HEK293 (cell line): ENCODE data around the gene ZFPM1.

ENCODE experiments used
- CTCF ChIA-PET: fragments of 350-600 bp; formaldehyde crosslinking; extraction: SDS; loops from one replicate; lab custom pipeline; 2021; ENCODE audit warnings: antibody characterized with exemption; lab: Yijun Ruan, JAX
- POLR2A ChIA-PET: fragments of 300-600 bp; formaldehyde crosslinking; extraction: SDS; loops from one replicate; lab custom pipeline; 2020; ENCODE audit warnings: antibody characterized with exemption, inconsistent platforms; lab: Yijun Ruan, JAX
- H3K27ac ChIP-seq: fragments of 200-500 bp; sonication (Bioruptor generic); 2 replicates; pipeline ENCODE4 v1.5.1; 2014; ENCODE audit warnings: low read depth, low read length, control low read depth, inconsistent platforms; ENCODE audit errors: extremely low read depth
- H3K36me3 ChIP-seq, 2 experiments: fragments of 200-500 bp in 1 of 2; sonication (Bioruptor generic) in 1 of 2; 1 replicate in 1 of 2; 2 replicates in 1 of 2; pipeline ENCODE4 v1.5.1; 2014 to 2017; ENCODE audit warnings: inconsistent platforms in 2 of 2, low read length in 2 of 2; ENCODE audit not compliant: control insufficient read depth in 2 of 2, insufficient read depth in 1 of 2
- H3K4me1 ChIP-seq: fragments of 200-500 bp; sonication (Bioruptor generic); 2 replicates; pipeline ENCODE4 v1.5.1; 2014; ENCODE audit warnings: mild to moderate bottlenecking, low read length, inconsistent platforms; ENCODE audit not compliant: control insufficient read depth, insufficient read depth
- H3K4me3 ChIP-seq: 2 replicates; pipeline ENCODE4 v1.5.1; 2011; ENCODE audit warnings: low read depth, mild to moderate bottlenecking, control low read depth, low read length, moderate library complexity
- H3K9me3 ChIP-seq: fragments of 200-500 bp; sonication (Bioruptor generic); 2 replicates; pipeline ENCODE4 v1.5.1; 2014; ENCODE audit warnings: low read depth, low read length, inconsistent platforms; ENCODE audit not compliant: control insufficient read depth, insufficient read depth
- EGR2 ChIP-seq: fragments of 450-650 bp; formaldehyde crosslinking; IDR thresholded peaks from 2 replicates; pipeline ENCODE4 v1.5.1; 2016; ENCODE audit warnings: low read depth, missing biosample characterization, missing genetic modification characterization
- GLIS1 ChIP-seq: fragments of 450-650 bp; formaldehyde crosslinking; IDR thresholded peaks from 2 replicates; pipeline ENCODE4 v1.5.1; 2016; ENCODE audit warnings: missing biosample characterization, missing genetic modification characterization
- GLIS2 ChIP-seq: fragments of 450-650 bp; formaldehyde crosslinking; IDR thresholded peaks from 2 replicates; pipeline ENCODE4 v1.5.1; 2016; ENCODE audit warnings: missing biosample characterization, missing genetic modification characterization
- RBAK ChIP-seq: fragments of 450-650 bp; formaldehyde crosslinking; IDR thresholded peaks from 2 replicates; pipeline ENCODE4 v1.5.1; 2016; ENCODE audit warnings: missing biosample characterization, missing genetic modification characterization
- SETDB1 ChIP-seq: IDR thresholded peaks from one replicate; pipeline ENCODE4 v1.6.1; 2017; ENCODE audit warnings: mild to moderate bottlenecking, low read length, moderate library complexity, mixed read lengths; ENCODE audit not compliant: insufficient read length
- ZBTB21 ChIP-seq: fragments of 450-650 bp; formaldehyde crosslinking; IDR thresholded peaks from 2 replicates; pipeline ENCODE4 v1.5.1; 2017; ENCODE audit warnings: missing biosample characterization, missing genetic modification characterization
- ZBTB48 ChIP-seq: fragments of 450-650 bp; formaldehyde crosslinking; IDR thresholded peaks from 2 replicates; pipeline ENCODE4 v1.5.1; 2016; ENCODE audit warnings: missing biosample characterization, missing genetic modification characterization
- ZIC2 ChIP-seq: fragments of 450-650 bp; formaldehyde crosslinking; IDR thresholded peaks from 2 replicates; pipeline ENCODE4 v1.5.1; 2016; ENCODE audit warnings: missing biosample characterization, missing genetic modification characterization
- ZNF157 ChIP-seq: fragments of 450-650 bp; formaldehyde crosslinking; IDR thresholded peaks from 2 replicates; pipeline ENCODE4 v1.5.1; 2016; ENCODE audit warnings: missing biosample characterization, missing genetic modification characterization
- ZNF16 ChIP-seq: fragments of 450-650 bp; formaldehyde crosslinking; IDR thresholded peaks from 2 replicates; pipeline ENCODE4 v1.5.1; 2016; ENCODE audit warnings: low read depth, missing biosample characterization, missing genetic modification characterization
- ZNF19 ChIP-seq: fragments of 450-650 bp; formaldehyde crosslinking; IDR thresholded peaks from 2 replicates; pipeline ENCODE4; 2016; ENCODE audit warnings: missing biosample characterization, missing genetic modification characterization, low read depth
- ZNF366 ChIP-seq: fragments of 450-650 bp; formaldehyde crosslinking; conservative IDR thresholded peaks from 2 replicates; pipeline ENCODE4 v1.5.1; 2016; ENCODE audit warnings: missing biosample characterization, missing genetic modification characterization
- ZNF394 ChIP-seq: fragments of 450-650 bp; formaldehyde crosslinking; IDR thresholded peaks from 2 replicates; pipeline ENCODE4 v1.5.1; 2016; ENCODE audit warnings: missing biosample characterization, missing genetic modification characterization, mild to moderate bottlenecking, moderate library complexity, borderline replicate concordance
- ZNF433 ChIP-seq: fragments of 450-650 bp; formaldehyde crosslinking; IDR thresholded peaks from 2 replicates; pipeline ENCODE4 v1.5.1; 2016; ENCODE audit warnings: missing biosample characterization, missing genetic modification characterization, low read depth
- ZNF529 ChIP-seq: fragments of 450-650 bp; formaldehyde crosslinking; IDR thresholded peaks from 2 replicates; pipeline ENCODE4 v1.5.1; 2017; ENCODE audit warnings: missing genetic modification characterization, missing biosample characterization; ENCODE audit not compliant: insufficient replicate concordance
- ZNF558 ChIP-seq: fragments of 450-650 bp; formaldehyde crosslinking; IDR thresholded peaks from 2 replicates; pipeline ENCODE4 v1.5.1; 2016; ENCODE audit warnings: missing biosample characterization, missing genetic modification characterization
- TF ChIP-seq, protein P1 (sequence below): fragments of 450-650 bp; formaldehyde crosslinking; IDR thresholded peaks from 2 replicates; pipeline ENCODE4 v1.5.1; 2016; ENCODE audit warnings: missing biosample characterization, missing genetic modification characterization

The ZFPM1 gene

DNA sequence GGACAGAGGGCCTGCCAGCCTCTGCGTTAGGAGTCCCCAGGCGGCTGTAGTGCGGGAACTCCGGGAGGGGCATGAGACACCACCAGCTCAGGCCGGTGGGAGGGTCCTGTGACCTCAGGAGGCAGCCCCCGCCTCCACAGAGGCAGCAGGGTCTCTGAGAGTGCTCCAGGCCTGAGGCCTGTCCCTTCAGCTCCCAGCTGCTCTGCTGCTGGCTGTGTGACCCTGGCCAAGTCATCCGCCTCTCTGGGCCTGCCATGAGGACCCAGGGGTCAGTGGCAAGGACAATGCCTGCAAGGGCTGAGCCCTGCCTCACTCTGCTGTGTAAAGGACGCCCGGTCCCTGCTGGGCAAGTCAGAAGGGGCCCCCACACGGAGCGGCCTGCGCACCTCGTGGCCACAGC is 27.1 kb upstream of the ZFPM1 start:
- Histone ChIP-seq H3K4me1 (no peaks in the 10 kb centered on the region), H3K27ac (no peak overlapping the region), H3K9me3 (no peaks in the 10 kb centered on the region), H3K36me3 (no peaks in the 10 kb centered on the region), H3K4me3 (no peak overlapping the region)
- TF ChIP-seq ZBTB21 (tag by site-specific recombination), result no peak
- no peak for TF ChIP-seq ZNF16 (tag by site-specific recombination)
- no peak for TF ChIP-seq RBAK (tag by site-specific recombination)
- no peak for TF ChIP-seq SETDB1
- TF ChIP-seq ZNF558 (tag by site-specific recombination), result no peak
- no peak for TF ChIP-seq ZBTB48 (tag by site-specific recombination)
- TF ChIP-seq ZNF529 (tag by site-specific recombination), result no peak
- POLR2A ChIA-PET, result no interaction called here
- CTCF ChIA-PET, result no interaction called here

DNA sequence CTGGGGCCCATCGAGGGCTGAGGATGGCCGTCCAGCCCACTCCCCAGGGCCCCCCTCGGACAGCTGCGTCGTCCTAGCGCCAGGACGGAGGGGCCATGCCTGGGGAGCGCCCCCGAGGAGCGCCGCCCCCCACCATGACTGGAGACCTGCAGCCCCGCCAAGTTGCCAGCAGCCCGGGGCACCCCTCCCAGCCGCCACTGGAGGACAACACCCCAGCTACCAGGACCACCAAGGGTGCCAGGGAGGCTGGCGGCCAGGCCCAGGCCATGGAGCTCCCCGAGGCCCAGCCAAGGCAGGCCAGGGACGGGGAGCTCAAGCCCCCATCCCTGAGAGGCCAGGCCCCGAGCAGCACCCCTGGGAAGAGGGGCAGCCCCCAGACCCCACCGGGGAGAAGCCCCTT is 25.7 kb upstream of the ZFPM1 start:
- no peaks in the 10 kb centered on the region for H3K4me1 ChIP-seq
- CTCF ChIA-PET, result interaction anchor here (1.2 kb wide), 1 partner anchor 10 kb away, joined by 6 read pairs; no protein-coding TSS in a partner anchor
- H3K4me3 ChIP-seq, result no peak overlapping the region
- H3K36me3 ChIP-seq, result no peaks in the 10 kb centered on the region
- TF ChIP-seq ZNF394 (tag by site-specific recombination), result no peak
- TF ChIP-seq, protein P1, sequence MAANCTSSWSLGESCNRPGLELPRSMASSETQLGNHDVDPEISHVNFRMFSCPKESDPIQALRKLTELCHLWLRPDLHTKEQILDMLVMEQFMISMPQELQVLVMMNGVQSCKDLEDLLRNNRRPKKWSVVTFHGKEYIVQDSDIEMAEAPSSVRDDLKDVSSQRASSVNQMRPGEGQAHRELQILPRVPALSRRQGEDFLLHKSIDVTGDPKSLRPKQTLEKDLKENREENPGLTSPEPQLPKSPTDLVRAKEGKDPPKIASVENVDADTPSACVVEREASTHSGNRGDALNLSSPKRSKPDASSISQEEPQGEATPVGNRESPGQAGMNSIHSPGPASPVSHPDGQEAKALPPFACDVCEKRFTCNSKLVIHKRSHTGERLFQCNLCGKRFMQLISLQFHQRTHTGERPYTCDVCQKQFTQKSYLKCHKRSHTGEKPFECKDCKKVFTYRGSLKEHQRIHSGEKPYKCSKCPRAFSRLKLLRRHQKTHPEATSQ (tag by site-specific recombination), result no peak
- TF ChIP-seq ZNF366 (tag by site-specific recombination), result no peak
- TF ChIP-seq GLIS2, result peak; percentile 19; the same call in 1 of the 2 replicates
- TF ChIP-seq ZNF433 (tag by site-specific recombination), result no peak
- H3K9me3 ChIP-seq, result no peaks in the 10 kb centered on the region
- no peak overlapping the region for H3K27ac ChIP-seq
- POLR2A ChIA-PET, result no interaction called here

GRCh38 chr16:88428156-88428555 is 24.9 kb upstream of the ZFPM1 start:
- CTCF ChIA-PET, result interaction anchor here (1.0 to 1.2 kb wide), 2 partner anchors 9 to 141 kb away, joined by 3 to 6 read pairs; no protein-coding TSS in a partner anchor
- Histone ChIP-seq H3K4me1 (no peaks in the 10 kb centered on the region), H3K27ac (no peak overlapping the region), H3K4me3 (no peak overlapping the region), H3K9me3 (no peaks in the 10 kb centered on the region), H3K36me3 (no peaks in the 10 kb centered on the region)
- POLR2A ChIA-PET, result no interaction called here
- TF ChIP-seq EGR2 (tag by site-specific recombination), result 0 out of 2 replicates have a peak, but pooled peaks have one; percentile 18
- TF ChIP-seq ZIC2 (tag by site-specific recombination), result 0 out of 2 replicates have a peak, but pooled peaks have one; percentile 16
- no peak for TF ChIP-seq ZNF157 (tag by site-specific recombination)

DNA sequence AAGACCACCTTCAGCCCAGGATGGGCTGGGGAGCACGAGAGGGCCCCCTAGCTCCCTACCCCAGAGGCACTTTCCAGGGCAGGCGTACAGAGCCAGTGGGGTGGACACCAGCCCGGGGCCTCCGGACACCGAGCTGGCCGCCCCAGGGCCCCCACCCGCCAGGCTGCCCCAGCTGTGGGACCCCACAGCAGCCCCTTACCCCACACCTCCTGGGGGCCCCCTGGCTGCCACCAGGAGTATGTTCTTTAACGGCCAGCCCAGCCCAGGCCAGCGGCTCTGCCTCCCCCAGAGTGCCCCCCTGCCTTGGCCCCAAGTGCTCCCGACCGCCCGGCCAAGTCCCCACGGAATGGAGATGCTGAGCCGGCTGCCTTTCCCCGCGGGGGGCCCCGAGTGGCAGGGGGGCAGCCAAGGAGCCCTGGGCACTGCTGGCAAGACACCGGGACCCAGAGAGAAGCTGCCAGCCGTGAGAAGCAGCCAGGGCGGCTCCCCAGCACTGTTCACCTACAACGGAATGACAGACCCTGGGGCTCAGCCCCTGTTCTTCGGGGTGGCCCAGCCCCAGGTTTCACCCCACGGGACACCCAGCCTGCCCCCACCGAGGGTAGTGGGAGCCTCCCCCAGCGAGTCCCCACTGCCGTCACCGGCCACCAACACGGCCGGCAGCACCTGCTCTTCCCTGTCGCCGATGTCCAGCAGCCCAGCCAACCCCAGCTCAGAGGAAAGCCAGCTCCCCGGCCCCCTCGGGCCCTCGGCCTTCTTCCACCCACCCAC is 24.3 kb upstream of the ZFPM1 start:
- ChIA-PET CTCF (interaction anchor here (1.0 to 1.2 kb wide), 2 partner anchors 9 to 141 kb away, joined by 3 to 6 read pairs; no protein-coding TSS in a partner anchor), POLR2A (no interaction called here)
- Histone ChIP-seq H3K4me3 (no peak overlapping the region), H3K36me3 (no peaks in the 10 kb centered on the region), H3K9me3 (no peaks in the 10 kb centered on the region), H3K27ac (no peak overlapping the region), H3K4me1 (no peaks in the 10 kb centered on the region)
- peak; percentile 32; the same call in 1 of the 2 replicates for TF ChIP-seq GLIS1 (tag by site-specific recombination)
- no peak for TF ChIP-seq ZNF19 (tag by site-specific recombination)
